HG02610 (cell line): Measurements from ENCODE around the gene OR10J5.

Experiments
- ATAC-seq: cut with Tn5 transposase; IDR thresholded peaks from one replicate; pipeline ENCODE4 v1.9.1; 2021; ENCODE audit warnings: mild to moderate bottlenecking, moderate library complexity; ENCODE audit not compliant: unreplicated experiment

OR10J5 gene

DNA sequence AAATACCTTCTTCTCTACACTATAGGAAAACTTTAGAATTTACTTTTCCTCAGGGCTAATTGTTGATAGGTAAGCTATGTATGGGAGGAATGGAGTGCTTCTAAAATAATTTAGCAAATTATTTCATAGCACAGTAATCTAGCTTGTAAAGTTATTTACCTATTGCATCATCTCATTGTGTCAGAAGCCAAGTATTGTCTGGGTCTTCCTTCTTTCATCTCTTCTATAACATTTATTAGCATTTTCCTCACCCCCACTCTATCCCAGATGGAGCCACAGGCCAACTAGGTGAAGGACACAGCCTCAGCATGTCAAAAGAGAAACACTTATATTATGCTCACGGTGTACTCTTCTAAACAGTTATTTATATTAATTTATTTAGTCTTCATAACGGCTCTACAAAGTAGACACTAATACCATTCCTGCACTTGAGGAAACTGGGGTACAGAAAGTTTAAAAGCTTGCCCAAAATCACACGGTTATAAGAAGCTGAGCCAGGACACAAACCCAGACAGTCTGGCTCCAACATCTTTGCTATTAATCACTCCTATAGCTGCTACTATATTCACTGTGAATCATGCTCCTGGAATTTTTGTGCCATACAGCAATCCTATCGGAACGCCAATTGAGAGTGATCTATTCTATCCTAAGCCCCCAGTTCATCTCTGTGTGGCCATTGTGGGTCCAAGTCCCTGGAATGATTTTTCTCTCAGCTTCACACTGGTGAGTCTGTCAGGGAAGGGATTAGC is 43.1 kb downstream of the OR10J5 start:
- ATAC-seq = no peak
